ENCODE measurements around the gene COL25A1.

The COL25A1 gene

DNA sequence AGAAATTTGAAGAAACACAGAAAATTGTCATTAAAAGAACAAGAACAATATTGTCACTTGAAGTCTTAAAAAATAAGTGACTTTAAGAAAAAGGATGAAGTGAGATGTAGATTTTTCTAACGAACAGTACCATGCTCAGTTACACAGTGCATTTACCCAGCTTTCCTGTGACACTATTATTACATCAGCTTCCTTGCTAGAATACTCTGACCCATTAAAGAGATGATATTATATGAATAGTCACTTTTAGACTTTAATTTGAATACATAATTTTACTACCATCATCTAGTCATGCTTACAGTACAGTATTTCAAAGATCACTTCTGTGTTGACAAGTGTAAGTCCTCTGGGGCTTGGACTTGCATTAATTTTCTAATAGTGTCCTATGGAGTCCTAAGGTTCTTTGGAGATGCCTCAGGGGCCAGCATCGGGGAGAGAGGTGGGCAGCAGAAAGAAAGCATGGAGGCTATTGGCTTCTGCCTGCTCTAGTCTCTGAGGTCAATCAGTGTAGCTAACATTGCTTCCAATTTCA, 10.7 kb downstream of the COL25A1 start:
- DNase-seq (ENCODE audit: low spot score) = no peak

GRCh38 chr4:109290918-109291317, 11.5 kb downstream of the COL25A1 start:
- DNase-seq (ENCODE audit: low spot score) = no peak

DNA sequence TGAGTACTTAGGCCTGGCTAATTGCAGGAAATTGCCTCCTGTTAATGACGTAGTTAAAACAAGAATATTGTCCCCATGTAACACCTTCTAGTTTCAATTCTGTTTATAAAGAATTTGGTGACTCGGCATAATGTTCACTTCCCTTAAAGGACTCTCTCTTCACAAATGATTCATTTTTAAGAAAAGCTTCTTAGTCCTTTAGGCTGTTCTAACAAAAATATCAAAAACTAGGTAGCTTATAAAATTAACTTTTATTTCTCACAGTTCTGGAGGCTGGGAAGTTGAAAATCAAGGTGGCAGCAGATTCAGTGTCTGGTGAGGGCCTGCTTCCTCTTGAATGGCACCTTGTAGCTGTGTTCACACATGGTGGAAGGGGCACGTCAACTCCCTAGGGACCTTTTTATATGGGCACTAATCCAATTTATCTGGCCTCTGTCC, 23.8 kb downstream of the COL25A1 start:
- DNase-seq (ENCODE audit: low spot score) = no peak

- no peak for DNase-seq (ENCODE audit: low spot score)
Observed at GRCh38 chr4:109276482-109277095, 25.9 kb downstream of the COL25A1 start.

- DNase-seq (ENCODE audit: low spot score) = no peak
Observed at GRCh38 chr4:109275066-109275745, 27.3 kb downstream of the COL25A1 start.

DNA sequence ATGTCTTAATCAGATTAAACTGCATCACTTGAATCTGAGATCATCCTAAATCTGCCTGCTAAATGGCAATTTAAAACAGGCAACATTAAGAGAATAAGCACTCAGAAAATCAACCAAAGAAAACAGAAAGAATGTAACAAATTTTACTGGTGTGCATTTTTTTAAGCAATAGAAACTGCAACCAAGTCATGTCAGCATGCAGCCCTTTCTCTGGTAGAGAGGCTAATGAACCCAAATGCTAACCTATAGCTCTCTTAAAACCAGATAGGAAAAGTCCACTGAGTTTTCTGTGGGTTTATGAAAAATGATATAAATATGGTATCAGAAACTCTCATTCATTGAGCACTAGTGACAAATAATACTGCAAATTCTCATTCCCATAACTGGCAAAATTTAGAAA, 35.6 kb downstream of the COL25A1 start:
- no peak for DNase-seq (ENCODE audit: low spot score)

DNA sequence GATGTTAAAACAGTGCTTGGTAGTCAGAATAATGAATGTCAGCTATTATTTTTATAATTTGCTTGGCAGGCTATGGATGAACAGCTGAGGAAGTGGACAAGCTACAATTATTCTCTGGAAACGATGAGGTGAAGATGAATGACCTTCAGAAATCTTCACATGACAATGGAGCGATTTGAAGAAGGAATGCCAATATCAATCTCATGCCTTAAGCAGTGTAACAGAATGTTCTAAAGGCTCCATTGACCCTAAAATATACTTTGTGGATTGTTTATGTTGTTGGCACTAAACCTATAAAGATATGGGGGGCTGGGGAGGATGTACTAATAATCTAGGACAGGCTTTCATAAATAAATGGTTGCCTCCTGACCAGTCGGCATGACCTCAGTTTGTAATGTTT, 36.2 kb downstream of the COL25A1 start:
- DNase-seq (ENCODE audit: low spot score) = no peak

- DNase-seq (ENCODE audit: low spot score) = no peak
Observed at GRCh38 chr4:109263721-109264120, 38.7 kb downstream of the COL25A1 start.

- DNase-seq (ENCODE audit: low spot score) = no peak
Observed at GRCh38 chr4:109256818-109257217, 45.6 kb downstream of the COL25A1 start.

DNA sequence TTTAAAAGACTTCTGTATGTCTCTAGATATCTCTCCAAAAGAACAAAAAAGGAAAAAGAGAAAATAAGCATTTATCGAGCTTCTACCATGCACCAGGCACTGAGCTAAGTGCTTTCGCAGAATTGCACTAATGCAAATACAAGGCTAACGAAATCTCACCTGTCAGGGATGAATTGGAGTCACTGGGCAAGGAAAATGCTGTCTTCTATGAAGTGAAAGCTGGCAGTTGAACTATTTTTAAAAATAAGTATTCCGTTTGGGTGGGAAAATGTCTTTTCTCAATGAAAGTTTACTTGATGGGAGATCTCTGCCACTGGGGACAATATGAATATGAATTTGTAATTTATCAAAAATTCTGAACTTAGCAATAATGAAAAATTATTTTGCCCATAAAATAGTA, 47.6 kb downstream of the COL25A1 start:
- DNase-seq (ENCODE audit: low spot score) = no peak

DNA sequence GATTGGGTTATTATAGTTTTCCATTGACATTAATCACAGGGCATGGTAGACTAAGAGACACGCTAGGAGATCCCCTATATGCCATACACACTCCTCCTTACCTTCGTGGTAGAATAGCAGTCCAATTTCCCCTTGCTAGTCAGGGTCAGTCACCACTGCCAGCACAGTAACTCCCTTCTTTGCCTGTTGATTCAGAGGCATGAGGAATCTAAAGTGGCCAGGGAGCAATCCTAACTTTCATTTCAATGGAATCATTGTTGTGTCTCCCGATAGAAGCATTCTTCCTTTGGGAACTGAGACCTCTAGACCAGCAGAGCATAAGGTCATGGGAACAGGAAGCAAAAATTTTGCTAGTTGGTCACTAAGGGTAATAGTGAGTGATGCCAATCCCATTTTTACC, 51.1 kb downstream of the COL25A1 start:
- no peak for DNase-seq (ENCODE audit: low spot score)

DNA sequence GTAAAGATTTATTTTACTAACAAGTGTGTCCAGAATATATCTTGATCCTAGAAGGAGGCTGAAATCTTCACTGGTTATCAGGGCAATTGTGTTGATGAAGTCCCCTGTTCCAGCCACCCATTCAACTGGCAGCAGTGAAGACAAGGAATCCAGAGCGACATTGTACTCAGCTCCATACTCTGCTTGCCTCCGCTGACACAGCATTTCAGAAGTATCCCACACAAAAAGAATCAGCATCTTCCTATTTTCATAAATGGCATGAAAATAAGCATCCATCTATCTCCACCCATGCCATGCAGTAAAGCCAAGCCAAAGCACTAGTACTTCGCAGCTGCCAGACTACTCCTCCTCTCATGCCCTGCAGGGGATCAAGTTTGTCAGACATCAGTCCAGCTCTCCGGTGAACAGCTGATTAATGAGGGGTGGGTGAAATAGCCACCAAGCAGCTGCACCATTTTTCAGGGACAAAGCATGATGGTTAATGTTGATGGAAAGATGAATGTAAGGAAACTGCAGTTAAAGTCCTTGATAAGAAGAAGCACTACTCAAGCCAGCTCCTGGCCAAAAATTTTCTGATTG, 54.0 kb downstream of the COL25A1 start:
- DNase-seq (ENCODE audit: low spot score) = no peak

- no peak for DNase-seq (ENCODE audit: low spot score)
Observed at GRCh38 chr4:109243871-109244270, 58.6 kb downstream of the COL25A1 start.

DNA sequence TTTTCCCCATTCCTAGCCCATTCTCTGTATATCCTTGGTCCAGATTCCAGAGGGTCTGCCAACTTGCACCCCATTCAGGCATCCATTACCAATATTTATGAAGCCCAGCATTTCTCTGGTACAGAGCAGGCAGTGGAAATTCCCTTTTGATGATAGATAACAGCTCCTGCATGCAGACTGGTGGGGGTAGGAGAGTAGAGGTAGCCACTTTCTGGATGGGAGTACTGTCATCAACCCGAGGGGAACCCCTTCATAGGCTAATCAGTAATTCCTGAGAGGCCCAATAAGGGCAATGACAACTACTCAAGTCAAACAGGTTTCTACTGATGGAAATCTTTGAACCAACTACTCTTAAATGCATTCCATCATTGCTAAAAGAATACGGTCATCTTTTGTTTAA, 63.7 kb downstream of the COL25A1 start:
- no peak for DNase-seq (ENCODE audit: low spot score)

- no peak for DNase-seq (ENCODE audit: low spot score)
Observed at GRCh38 chr4:109235683-109236082, 66.8 kb downstream of the COL25A1 start.

DNA sequence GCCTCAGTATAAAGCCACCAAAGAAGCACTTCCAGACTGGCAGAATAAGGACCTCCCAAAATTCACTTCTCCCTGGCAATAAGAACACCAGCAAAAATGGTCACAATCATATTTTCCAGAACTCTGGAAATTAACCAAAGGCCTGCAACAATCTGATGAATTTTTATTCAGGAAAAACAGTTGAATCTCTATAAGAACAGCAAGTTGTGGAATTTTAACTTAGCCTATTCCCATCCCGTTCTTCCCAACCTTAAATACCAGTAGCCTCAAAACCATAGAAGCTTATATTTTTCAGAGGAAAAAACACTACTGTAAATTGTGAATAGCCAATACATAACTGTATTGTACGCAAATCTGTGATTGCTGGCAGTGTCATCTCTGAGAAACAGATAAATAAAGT, 67.9 kb downstream of the COL25A1 start:
- no peak for DNase-seq (ENCODE audit: low spot score)

DNA sequence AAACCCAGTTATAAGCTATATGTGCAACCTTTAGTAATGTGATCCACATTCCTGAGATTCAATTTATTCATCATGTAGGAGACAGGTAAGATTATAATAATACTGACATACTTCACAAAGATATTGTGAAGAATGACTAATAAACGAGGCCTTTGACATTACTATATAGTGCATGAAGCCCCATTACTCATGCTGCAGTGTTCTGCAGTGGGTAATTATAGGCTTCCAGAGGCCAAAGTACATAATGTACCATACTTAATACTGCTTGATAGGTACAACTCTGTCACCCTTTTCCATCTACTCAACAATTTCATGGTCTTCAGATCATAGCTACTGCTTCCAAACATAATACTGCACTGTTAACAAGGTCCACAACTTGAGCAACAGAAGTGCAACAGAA, 68.9 kb downstream of the COL25A1 start:
- DNase-seq (ENCODE audit: low spot score) = no peak

DNA sequence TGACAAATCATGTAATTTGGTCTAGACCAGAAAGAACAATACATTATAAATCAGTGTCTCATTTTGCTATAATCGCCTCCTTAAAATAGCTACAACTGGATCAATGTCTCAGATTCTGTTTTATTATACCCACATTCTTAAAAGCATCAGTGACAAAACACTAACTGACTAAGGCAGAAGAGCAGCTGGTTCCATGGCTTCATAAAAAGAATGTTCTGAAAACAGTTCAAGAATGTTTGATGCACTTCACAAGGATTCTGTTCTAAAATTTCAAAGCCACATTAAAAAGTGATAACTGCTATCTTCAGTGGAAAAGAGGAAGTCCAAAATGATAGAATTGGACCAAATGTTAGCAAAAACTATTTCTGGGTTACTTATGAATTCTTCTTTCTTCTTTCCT, 69.8 kb downstream of the COL25A1 start:
- DNase-seq (ENCODE audit: low spot score) = no peak

GRCh38 chr4:109231331-109231730, 71.1 kb downstream of the COL25A1 start:
- DNase-seq (ENCODE audit: low spot score) = no peak

DNA sequence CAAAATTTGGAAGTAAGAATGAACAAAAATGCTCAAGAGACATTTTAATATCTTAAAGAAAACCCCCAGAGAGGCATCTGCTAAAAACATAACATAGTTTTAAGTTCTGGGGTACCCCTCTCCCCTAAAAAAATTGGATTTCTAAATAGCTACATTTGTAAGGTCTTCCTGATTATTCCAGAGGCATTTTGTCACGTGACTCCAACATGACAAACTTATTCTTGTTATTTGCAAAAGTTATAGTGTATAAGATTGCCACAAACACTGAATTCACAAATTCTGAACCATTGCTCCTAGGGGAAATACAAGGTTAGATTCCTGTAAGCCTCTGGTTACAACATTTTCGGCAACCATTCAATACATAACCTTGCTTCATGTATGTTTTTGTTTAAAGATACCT, 73.4 kb downstream of the COL25A1 start:
- DNase-seq (ENCODE audit: low spot score) = no peak

- DNase-seq (ENCODE audit: low spot score) = no peak
Observed at GRCh38 chr4:109218288-109218687, 84.2 kb downstream of the COL25A1 start.

DNA sequence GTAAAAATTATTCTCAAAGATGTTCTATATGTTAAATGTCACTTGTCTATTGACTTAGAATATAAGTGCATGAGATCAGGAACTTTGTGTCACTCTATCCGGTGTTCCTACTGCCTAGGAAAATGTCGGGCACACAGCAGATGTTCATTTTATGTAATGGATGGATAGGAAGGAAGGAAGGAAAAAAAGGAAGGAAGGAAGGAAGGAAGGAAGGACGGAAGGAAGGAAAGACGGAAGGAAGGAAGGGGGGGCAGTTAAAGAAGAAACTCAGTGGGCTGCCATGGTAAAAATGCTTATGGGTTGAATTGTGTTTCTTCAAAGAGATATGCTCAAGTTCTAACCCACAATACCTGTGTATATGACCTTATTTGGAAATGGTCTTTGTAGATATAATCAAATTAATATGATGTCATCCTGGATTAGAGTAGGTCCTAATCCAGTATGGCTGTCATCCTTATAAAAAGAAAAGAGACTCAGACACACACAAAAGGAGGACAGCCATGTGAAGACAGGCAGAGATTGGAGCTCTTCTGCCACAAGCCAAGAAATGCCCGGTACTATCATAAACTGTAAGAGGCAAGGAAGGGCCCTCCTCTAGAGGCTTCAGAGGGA, 86.3 kb downstream of the COL25A1 start:
- no peak for DNase-seq (ENCODE audit: low spot score)

- DNase-seq (ENCODE audit: low spot score) = no peak
Observed at GRCh38 chr4:109215506-109215905, 87.0 kb downstream of the COL25A1 start.

Data from GM03348 (cell line).